HG03139 (cell line): ENCODE results near the gene CELF4.

Source experiments
- ATAC-seq: cut with Tn5 transposase; IDR thresholded peaks from one replicate; pipeline ENCODE4 v1.9.1; 2021; ENCODE audit not compliant: unreplicated experiment

The CELF4 gene

DNA sequence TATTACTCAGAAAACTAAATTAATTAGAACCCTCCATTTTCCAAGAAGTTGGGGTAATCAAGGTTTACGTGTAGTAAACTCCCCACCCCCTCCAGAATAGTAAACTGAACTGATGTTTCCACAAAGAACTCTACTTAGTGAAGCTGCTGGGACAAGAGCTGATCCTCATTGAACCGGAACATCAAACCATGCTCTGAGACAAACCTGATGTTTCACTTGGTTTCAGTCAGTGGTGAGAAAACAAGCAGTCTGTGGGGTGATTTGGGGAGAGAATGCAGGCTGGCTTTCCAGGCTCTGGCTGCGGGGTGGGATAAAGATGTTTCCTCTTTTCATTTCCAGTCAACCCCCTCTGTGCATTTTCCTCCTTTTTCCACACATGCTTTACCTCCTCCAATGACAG is 38.2 kb downstream of the CELF4 start:
- ATAC-seq: no peak

DNA sequence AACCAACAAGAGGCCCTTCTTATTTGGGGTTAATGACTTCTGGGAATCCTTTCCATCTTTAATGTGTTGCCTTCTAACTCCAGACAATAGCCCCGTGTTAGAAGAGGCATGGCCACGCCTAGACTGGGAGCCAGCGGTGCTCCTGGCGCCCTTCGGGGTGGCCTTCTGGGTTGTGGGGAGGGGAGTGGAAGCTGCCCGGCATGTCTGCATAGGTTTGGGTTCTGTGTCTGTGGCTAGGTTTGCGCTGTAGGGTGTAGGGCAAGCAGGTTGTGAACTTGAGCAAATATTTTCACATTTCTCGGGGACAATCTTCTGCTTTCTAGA is 40.4 kb downstream of the CELF4 start:
- no peak for ATAC-seq

GRCh38 chr18:37524498-37525261 is 40.9 kb downstream of the CELF4 start:
- ATAC-seq: no peak

- ATAC-seq: no peak
Measured at GRCh38 chr18:37524139-37524497, 41.5 kb downstream of the CELF4 start.

DNA sequence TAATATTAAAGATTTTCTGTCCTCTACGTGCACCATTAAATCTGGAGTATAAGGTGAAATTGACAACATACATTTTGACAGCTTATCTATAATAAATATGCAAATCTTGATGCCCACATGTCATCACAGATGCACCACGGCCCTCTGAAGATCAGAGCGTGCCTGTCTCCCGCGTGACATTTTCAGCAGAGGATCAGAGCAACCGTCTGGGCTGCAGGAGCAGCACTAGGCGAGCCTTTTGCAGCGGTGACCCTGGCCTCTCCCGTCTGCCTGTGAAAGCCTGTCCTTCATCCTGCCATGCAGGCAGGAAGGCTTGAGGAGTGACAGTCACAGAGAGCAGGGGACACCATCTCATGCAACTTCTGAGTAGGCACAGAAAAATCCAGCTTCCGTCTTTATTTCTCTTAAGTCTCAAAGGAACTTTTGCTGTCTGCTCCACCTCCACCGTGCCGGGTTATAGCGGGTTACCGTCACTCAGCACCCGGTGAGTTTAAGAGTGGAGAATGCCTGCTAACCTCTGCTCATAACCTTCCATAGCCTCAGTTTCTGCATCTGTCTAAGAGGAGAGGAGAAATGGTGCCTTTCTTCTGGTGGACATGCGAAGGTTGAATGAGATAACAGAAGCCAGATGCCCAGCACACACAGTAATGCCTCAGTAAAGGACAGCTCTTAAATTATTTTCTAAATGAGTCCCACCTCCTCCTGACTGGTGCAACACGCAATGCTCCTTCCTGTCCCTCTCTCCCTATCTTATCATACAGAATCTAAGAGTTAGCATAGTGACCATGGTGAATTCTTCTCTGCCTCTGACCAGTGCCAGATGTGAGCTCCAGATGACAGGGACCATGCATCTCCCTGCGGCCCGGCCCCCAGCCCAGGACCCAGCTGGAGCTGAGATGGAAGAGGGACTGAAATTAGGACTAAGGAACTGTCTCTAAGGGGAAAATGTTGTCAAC is 43.8 kb downstream of the CELF4 start:
- no peak for ATAC-seq

DNA sequence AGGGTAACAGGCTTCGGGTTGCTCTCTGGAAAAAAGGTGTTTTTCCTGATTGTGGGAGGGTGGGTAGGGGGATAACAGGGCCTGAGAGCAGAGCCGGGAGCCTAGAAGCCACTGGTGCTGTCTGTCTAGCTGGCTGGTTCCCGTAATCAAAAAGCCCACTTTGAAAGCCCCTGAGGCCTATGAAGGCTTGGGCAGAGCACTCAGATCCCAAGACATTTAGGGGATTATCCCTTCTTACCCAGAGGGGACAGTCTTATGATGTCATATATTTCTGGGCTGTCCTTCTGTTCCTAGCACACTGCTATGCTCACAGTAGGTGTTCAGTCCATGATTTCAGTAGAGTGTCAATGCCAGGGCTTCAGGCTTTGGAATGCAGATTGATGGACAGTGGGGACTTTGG is 45.1 kb downstream of the CELF4 start:
- no peak for ATAC-seq

- no peak for ATAC-seq
Measured at GRCh38 chr18:37519510-37520135, 46.0 kb downstream of the CELF4 start.

DNA sequence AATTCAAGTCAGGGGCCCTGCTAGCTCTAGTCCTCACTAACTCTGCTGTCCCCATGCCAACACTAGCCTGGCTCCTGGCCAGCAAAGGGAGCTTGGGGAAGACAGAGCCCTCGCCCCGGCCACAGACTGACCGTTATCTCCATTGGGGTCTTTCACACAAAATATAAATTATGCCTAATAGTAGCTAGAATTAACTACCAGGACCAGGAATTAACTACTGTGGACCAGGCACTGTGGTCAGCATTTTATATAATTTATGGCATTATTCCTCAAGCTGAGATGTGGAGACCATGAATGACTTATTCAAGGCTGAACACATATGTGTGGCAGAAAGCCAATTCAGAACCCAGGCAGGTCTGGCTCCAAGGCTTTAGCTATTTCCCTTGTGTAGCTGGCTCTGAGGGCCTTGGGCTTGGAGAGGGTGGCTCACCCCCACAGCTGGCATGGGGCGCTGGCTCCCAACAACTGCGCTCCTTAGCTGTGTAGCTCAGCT is 49.2 kb downstream of the CELF4 start:
- no peak for ATAC-seq

- no peak for ATAC-seq
Measured at GRCh38 chr18:37514953-37515352, 50.6 kb downstream of the CELF4 start.

DNA sequence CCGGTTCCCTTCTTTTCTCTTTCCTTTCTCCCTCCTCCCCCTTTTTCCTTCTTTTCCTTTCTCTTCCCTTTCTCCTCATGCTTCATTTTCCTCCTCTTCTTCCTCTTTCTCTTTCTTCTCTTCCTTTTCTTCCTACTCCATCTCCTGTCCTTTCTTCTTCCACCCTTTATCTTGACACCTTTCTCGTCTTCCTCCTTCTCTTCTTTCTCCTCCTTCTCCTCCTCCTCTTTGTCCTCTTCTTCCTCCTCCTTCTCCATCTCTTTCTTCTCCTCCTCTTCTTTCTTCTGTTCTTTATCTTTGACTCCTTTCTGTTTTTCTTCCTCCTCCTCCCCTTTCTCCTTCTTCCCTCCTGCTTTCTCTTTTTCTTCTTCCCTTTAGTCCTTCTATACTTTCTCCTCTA is 53.2 kb downstream of the CELF4 start:
- ATAC-seq: no peak

- no peak for ATAC-seq
Measured at GRCh38 chr18:37511721-37512298, 53.8 kb downstream of the CELF4 start.

GRCh38 chr18:37509600-37509999 is 56.0 kb downstream of the CELF4 start:
- ATAC-seq: no peak

- ATAC-seq: no peak
Measured at GRCh38 chr18:37508207-37508606, 57.4 kb downstream of the CELF4 start.

- ATAC-seq: no peak
Measured at GRCh38 chr18:37507239-37507638, 58.4 kb downstream of the CELF4 start.

- no peak for ATAC-seq
Measured at GRCh38 chr18:37506001-37506400, 59.6 kb downstream of the CELF4 start.

GRCh38 chr18:37505321-37505720 is 60.3 kb downstream of the CELF4 start:
- ATAC-seq: no peak

- no peak for ATAC-seq
Measured at GRCh38 chr18:37502601-37503000, 63.0 kb downstream of the CELF4 start.

- no peak for ATAC-seq
Measured at GRCh38 chr18:37502036-37502435, 63.6 kb downstream of the CELF4 start.

- ATAC-seq: no peak
Measured at GRCh38 chr18:37501136-37501535, 64.5 kb downstream of the CELF4 start.

- ATAC-seq: no peak
Measured at GRCh38 chr18:37499913-37500312, 65.7 kb downstream of the CELF4 start.

GRCh38 chr18:37499044-37499443 is 66.6 kb downstream of the CELF4 start:
- no peak for ATAC-seq
